ENCODE measurements around the gene NELL2. TPM values are rescaled to one million over a fixed set of nuclear protein-coding genes. Genes with fewer than 3 reads are reported as not detected.

Gene NELL2
- total RNA-seq, 1 experiment from 2014 or later: 1.1 TPM

- H3K27ac ChIP-seq (ENCODE audit: low read depth, low read length): no peak overlapping the region
- no peak overlapping the region for H3K9ac ChIP-seq (ENCODE audit: low read length)
- no peaks in the 10 kb centered on the region for H3K36me3 ChIP-seq (ENCODE audit: control insufficient read depth in 1 of 2, insufficient read depth in 2 of 2, low read length in 2 of 2)
- no peak overlapping the region for H3K4me3 ChIP-seq (replicated peaks in 1 of 2; ENCODE audit: low read depth in 1 of 2, low read length in 2 of 2)
- H3K4me2 ChIP-seq (ENCODE audit: low read length): no peak overlapping the region
- no peaks in the 10 kb centered on the region for H3K27me3 ChIP-seq (ENCODE audit: insufficient read depth, low read length)
- DNase-seq (ENCODE audit: low read depth, low spot score) (no peak), ATAC-seq (no peak)
- no peaks in the 10 kb centered on the region for H3K79me2 ChIP-seq (ENCODE audit: insufficient read depth, low read length)
- no peak overlapping the region for H2AFZ ChIP-seq (ENCODE audit: low read depth, low read length, poor library complexity, severe bottlenecking)
- no peak for TF ChIP-seq CTCF (IDR thresholded peaks at IDR 0.05 in 2 of 3, conservative IDR thresholded peaks at IDR 0.05 in 1 of 3; ENCODE audit: borderline replicate concordance in 1 of 3, insufficient read depth in 1 of 3, low read depth in 2 of 3, low read length in 2 of 3)
- no peak for TF ChIP-seq POLR2AphosphoS5 (IDR thresholded peaks at IDR 0.05; ENCODE audit: low read depth, low read length)
- TF ChIP-seq JUND (IDR thresholded peaks at IDR 0.05): no peak
- no peak for TF ChIP-seq EZH2 (IDR thresholded peaks at IDR 0.05)
- TF ChIP-seq MAX (IDR thresholded peaks at IDR 0.05): no peak
- TF ChIP-seq, protein P1, sequence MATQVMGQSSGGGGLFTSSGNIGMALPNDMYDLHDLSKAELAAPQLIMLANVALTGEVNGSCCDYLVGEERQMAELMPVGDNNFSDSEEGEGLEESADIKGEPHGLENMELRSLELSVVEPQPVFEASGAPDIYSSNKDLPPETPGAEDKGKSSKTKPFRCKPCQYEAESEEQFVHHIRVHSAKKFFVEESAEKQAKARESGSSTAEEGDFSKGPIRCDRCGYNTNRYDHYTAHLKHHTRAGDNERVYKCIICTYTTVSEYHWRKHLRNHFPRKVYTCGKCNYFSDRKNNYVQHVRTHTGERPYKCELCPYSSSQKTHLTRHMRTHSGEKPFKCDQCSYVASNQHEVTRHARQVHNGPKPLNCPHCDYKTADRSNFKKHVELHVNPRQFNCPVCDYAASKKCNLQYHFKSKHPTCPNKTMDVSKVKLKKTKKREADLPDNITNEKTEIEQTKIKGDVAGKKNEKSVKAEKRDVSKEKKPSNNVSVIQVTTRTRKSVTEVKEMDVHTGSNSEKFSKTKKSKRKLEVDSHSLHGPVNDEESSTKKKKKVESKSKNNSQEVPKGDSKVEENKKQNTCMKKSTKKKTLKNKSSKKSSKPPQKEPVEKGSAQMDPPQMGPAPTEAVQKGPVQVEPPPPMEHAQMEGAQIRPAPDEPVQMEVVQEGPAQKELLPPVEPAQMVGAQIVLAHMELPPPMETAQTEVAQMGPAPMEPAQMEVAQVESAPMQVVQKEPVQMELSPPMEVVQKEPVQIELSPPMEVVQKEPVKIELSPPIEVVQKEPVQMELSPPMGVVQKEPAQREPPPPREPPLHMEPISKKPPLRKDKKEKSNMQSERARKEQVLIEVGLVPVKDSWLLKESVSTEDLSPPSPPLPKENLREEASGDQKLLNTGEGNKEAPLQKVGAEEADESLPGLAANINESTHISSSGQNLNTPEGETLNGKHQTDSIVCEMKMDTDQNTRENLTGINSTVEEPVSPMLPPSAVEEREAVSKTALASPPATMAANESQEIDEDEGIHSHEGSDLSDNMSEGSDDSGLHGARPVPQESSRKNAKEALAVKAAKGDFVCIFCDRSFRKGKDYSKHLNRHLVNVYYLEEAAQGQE (IDR thresholded peaks at IDR 0.05; ENCODE audit: low read depth): no peak
- no peak for TF ChIP-seq CEBPB (IDR thresholded peaks at IDR 0.05; ENCODE audit: low read depth)
- TF ChIP-seq ZBTB33 (IDR thresholded peaks at IDR 0.05; ENCODE audit: extremely low read depth, insufficient replicate concordance, low read length): no peak
- no peak for TF ChIP-seq ZFX (IDR thresholded peaks at IDR 0.05)
- TF ChIP-seq SIN3A (IDR thresholded peaks at IDR 0.05; ENCODE audit: low read depth): no peak
- TF ChIP-seq, protein P2, sequence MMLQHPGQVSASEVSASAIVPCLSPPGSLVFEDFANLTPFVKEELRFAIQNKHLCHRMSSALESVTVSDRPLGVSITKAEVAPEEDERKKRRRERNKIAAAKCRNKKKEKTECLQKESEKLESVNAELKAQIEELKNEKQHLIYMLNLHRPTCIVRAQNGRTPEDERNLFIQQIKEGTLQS (IDR thresholded peaks at IDR 0.05): no peak
- no peak for TF ChIP-seq ELF1 (IDR thresholded peaks at IDR 0.05; ENCODE audit: borderline replicate concordance, low read depth)
- no peak for TF ChIP-seq RAD21 (IDR thresholded peaks at IDR 0.05; ENCODE audit: low read depth)
- no peak for TF ChIP-seq ZNF274 (IDR thresholded peaks at IDR 0.05; ENCODE audit: low read depth, low read length)
- TF ChIP-seq POLR2A (IDR thresholded peaks at IDR 0.05; ENCODE audit: borderline replicate concordance, extremely low read depth, insufficient read depth, insufficient read length): no peak
- TF ChIP-seq YY1 (IDR thresholded peaks at IDR 0.05; ENCODE audit: extremely low read depth, insufficient replicate concordance, low read depth, low read length): no peak
- no peak for TF ChIP-seq FOSL1 (IDR thresholded peaks at IDR 0.05; ENCODE audit: low read depth)
- TF ChIP-seq SP1 (IDR thresholded peaks at IDR 0.05; ENCODE audit: low read depth): no peak
- TF ChIP-seq EGR1 (IDR thresholded peaks at IDR 0.05; ENCODE audit: low read depth): no peak
- TF ChIP-seq SRF (IDR thresholded peaks at IDR 0.05; ENCODE audit: low read depth): no peak
- no peaks in the 10 kb centered on the region for H4K20me1 ChIP-seq (ENCODE audit: insufficient read depth)
- POLR2A ChIA-PET: no interaction called here
- H3K9me3 ChIP-seq (ENCODE audit: control insufficient read depth in 1 of 2, insufficient read depth in 1 of 2, low read depth in 1 of 2, low read length in 2 of 2): no peaks in the 10 kb centered on the region
- H3K4me1 ChIP-seq (ENCODE audit: control insufficient read depth in 1 of 2, insufficient read depth in 2 of 2, low read length in 2 of 2): no peaks in the 10 kb centered on the region
- no TSS peak for BruUV-seq (replicated peaks)
- CTCF ChIA-PET: no interaction called here
- intact Hi-C loops (cut with micrococcal nuclease): no loop called here
- no peaks in the 10 kb centered on the region for H3K9me2 ChIP-seq (ENCODE audit: insufficient read depth)
- RAD21 ChIA-PET (ENCODE audit: low non-redundant PET in 1 of 2, low total read pairs in 2 of 2, uncharacterized antibody in 2 of 2, unreplicated experiment in 2 of 2): no interaction called here
These were observed 167.9 kb downstream of the NELL2 start for GRCh38 chr12:44708218-44708617.

Data from HCT116 (cell line).